Spleen (tissue), 11 donors: ENCODE measurements around the gene ZNF485. TPM values are rescaled to one million over a fixed set of nuclear protein-coding genes. Genes with fewer than 3 reads are reported as not detected.

ENCODE experiments used
- DNase-seq: peaks from one replicate; pipeline ENCODE4 v3.0.0-alpha.2; 2020
- H3K27ac ChIP-seq, 8 donors: fragments of 200-600 bp; sonication (generic) in 7 of 8; 1 replicate in 4 of 8; 2 replicates in 4 of 8; pipeline versions ENCODE4 v1.5.0 to v1.8.0; 2016 to 2021; ENCODE audit warnings: inconsistent platforms in 4 of 8, mild to moderate bottlenecking in 4 of 8, moderate library complexity in 1 of 8
- H3K27me3 ChIP-seq, 7 donors: fragments of 200-600 bp; sonication (generic) in 6 of 7; replicated peaks in 1 of 7; 1 replicate in 4 of 7; 2 replicates in 3 of 7; pipeline versions ENCODE4 v1.5.0 to v1.8.0; 2016 to 2021; ENCODE audit warnings: inconsistent platforms in 3 of 7, mild to moderate bottlenecking in 1 of 7
- H3K36me3 ChIP-seq, 6 donors: fragments of 200-600 bp; sonication (generic) in 5 of 6; 1 replicate in 4 of 6; 2 replicates in 2 of 6; pipeline versions ENCODE4 v1.5.0 to v1.8.0; 2016 to 2021; ENCODE audit warnings: inconsistent platforms in 2 of 6
- H3K4me1 ChIP-seq, 6 donors: fragments of 200-600 bp; sonication (generic) in 5 of 6; 1 replicate in 3 of 6; 2 replicates in 3 of 6; pipeline versions ENCODE4 v1.5.0 to v1.8.0; 2016 to 2021; ENCODE audit warnings: inconsistent platforms in 3 of 6
- H3K4me3 ChIP-seq, 8 donors: fragments of 200-600 bp; sonication (generic) in 7 of 8; 1 replicate in 4 of 8; 2 replicates in 4 of 8; pipeline versions ENCODE4 v1.5.0 to v1.8.0; 2016 to 2021; ENCODE audit warnings: inconsistent platforms in 4 of 8, mild to moderate bottlenecking in 4 of 8, moderate library complexity in 2 of 8
- H3K9me3 ChIP-seq, 8 donors: fragments of 200-600 bp; sonication (generic) in 7 of 8; 1 replicate in 4 of 8; 2 replicates in 4 of 8; pipeline versions ENCODE4 v1.5.0 to v1.8.0; 2016 to 2021; ENCODE audit warnings: inconsistent platforms in 4 of 8
- POLR2A ChIP-seq, 3 donors: fragments of 450-650 bp; IDR thresholded peaks; one replicate each; pipeline ENCODE4 v1.5.1; 2017; ENCODE audit warnings: antibody characterized with exemption in 3 of 3, mild to moderate bottlenecking in 1 of 3
- POLR2AphosphoS5 ChIP-seq, 3 donors: sonication (generic); formaldehyde crosslinking; IDR thresholded peaks; one replicate each; pipeline ENCODE4 v1.5.1; 2017; ENCODE audit warnings: antibody characterized with exemption in 3 of 3
- WGBS, 5 donors: extraction: QIAGEN DNeasy Blood & Tissue Kit in 3 of 5; methylation state at CpG; one replicate each; pipeline versions ENCODE4 v1.1.5 to v1.1.7; 2013 to 2018; 5-methylcytosine and 5-hydroxymethylcytosine counted together
- intact Hi-C: fragments of 100-400 bp; cut with DNase I; formaldehyde crosslinking; loops from one replicate; pipeline ENCODE4 v1.15.0; 2023; ENCODE audit warnings: low total_unique reads
- polyA plus RNA-seq, 3 donors: library from polyadenylated mRNA; stranded (reverse); fragments of 200-250 nt; gene quantifications; one replicate each; pipeline ENCODE4 v1.2.1, GENCODE V29; 2013
- total RNA-seq, 7 donors: library from RNA; depleted of rRNA in 3 of 7; stranded (reverse); fragments of >200 nt in 3 of 7; fragmentation: NEBNext Ultra II Directional in 4 of 7; extraction: Animal tissue kit (Norgen Biotek cat#: 25700) in 4 of 7; gene quantifications; one replicate each; pipeline versions ENCODE4 v1.1.0 to v1.2.1, GENCODE V29; 2016 to 2021
- TF ChIP-seq, protein P1 (sequence below), 11 experiments: fragments of 200-600 bp in 7 of 11; fragments of 450-650 bp in 4 of 11; sonication (generic) in 4 of 11; IDR thresholded peaks in 8 of 11; conservative IDR thresholded peaks in 3 of 11; 1 replicate in 7 of 11; 2 replicates in 4 of 11; pipeline versions ENCODE4 v1.4.0 to v1.8.0; 2016 to 2021; ENCODE audit warnings: antibody characterized with exemption in 11 of 11, inconsistent platforms in 4 of 11, mild to moderate bottlenecking in 1 of 11
- donor health status: healthy with polysubstance abuse.
- donor health status: DM: no; HTN: no; CAD: no; lungs with moderate emphysema.
- donor health status: DM: no; HTN: no; CAD: no.
- donor health status: Bipolar disorder and iron deficiency.
- donor health status: healthy.
- donor health status: DM: no; HTN: no; CAD: no.
- donor health status: DM: yes; HTN: yes; CAD: no.

Gene ZNF485
- total and polyA plus RNA-seq, 10 donors = 3.1 to 8.0 (median 4.8) TPM

DNA sequence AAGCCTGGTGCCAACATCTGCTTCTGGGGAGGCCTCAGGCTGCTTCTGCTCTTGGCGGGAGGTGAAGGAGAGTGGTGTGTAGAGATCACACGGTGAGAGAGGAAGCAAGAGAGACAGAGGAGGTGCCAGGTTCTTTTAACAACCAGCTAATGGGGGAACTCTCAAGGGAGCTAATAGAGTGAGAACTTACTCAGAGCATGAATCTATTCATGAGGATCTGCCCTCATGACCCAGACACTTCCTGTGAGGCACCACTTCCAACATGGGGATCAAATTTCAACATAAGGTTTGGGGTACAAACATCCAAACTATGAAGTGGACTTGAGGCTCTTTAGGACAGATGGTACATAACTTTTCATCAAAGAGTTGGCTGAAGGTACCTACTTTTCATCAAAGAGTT lies 47.5 kb downstream of the ZNF485 start:
- intact Hi-C loops = no loop called here
- DNase-seq = no peak
- Histone ChIP-seq H3K9me3 (no peaks in the 10 kb centered on the region), H3K36me3 (no peaks in the 10 kb centered on the region), H3K4me1 (peaks cover 0 to 11% (median 9%) of the 10 kb centered on the region in 6 donors), H3K27ac (no peak overlapping the region), H3K4me3 (no peak overlapping the region), H3K27me3 (peaks cover 0 to 6% (median 0%) of the 10 kb centered on the region in 7 donors)
- TF ChIP-seq, protein P1, sequence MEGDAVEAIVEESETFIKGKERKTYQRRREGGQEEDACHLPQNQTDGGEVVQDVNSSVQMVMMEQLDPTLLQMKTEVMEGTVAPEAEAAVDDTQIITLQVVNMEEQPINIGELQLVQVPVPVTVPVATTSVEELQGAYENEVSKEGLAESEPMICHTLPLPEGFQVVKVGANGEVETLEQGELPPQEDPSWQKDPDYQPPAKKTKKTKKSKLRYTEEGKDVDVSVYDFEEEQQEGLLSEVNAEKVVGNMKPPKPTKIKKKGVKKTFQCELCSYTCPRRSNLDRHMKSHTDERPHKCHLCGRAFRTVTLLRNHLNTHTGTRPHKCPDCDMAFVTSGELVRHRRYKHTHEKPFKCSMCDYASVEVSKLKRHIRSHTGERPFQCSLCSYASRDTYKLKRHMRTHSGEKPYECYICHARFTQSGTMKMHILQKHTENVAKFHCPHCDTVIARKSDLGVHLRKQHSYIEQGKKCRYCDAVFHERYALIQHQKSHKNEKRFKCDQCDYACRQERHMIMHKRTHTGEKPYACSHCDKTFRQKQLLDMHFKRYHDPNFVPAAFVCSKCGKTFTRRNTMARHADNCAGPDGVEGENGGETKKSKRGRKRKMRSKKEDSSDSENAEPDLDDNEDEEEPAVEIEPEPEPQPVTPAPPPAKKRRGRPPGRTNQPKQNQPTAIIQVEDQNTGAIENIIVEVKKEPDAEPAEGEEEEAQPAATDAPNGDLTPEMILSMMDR (IDR thresholded peaks at IDR 0.05 in 8 of 11, conservative IDR thresholded peaks at IDR 0.05 in 3 of 11) = no peak
- TF ChIP-seq POLR2A (IDR thresholded peaks at IDR 0.05) (no peak), POLR2AphosphoS5 (IDR thresholded peaks at IDR 0.05) (no peak)
- WGBS, 5 donors = 48 to 62% (median 56%) methylated on average over 2 of the region's 2 CpGs

DNA sequence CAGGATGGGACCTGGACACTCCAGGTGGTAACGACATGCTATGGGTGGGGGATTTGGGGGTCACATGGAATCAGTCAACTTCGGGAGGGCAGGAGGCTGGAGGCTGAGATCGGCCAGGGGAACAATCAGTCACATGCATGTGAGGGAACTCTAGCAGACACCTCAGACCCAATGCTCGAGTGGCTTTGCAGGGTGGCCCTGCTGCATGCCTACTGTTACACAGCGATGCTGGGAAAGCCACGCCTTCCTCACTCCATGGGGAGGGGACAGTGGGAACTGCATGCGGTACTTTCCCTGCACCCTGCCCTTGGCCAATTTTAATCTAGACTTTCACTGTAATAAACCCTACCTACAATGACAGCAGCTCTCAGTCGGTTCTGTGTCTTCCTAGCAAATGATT lies 49.1 kb downstream of the ZNF485 start:
- Histone ChIP-seq H3K4me3 (no peak overlapping the region), H3K4me1 (no peaks in the 10 kb centered on the region), H3K27ac (no peak overlapping the region), H3K36me3 (no peaks in the 10 kb centered on the region), H3K9me3 (no peaks in the 10 kb centered on the region), H3K27me3 (peaks cover 0 to 16% (median 0%) of the 10 kb centered on the region in 7 donors)
- 77 to 91% (median 85%) methylated on average over 7 to 8 of the region's 8 CpGs for WGBS, 5 donors
- no peak for DNase-seq
- intact Hi-C loops = no loop called here
- no peak for TF ChIP-seq POLR2AphosphoS5 (IDR thresholded peaks at IDR 0.05)
- TF ChIP-seq POLR2A (IDR thresholded peaks at IDR 0.05) = no peak
- TF ChIP-seq, protein P1 (IDR thresholded peaks at IDR 0.05 in 8 of 11, conservative IDR thresholded peaks at IDR 0.05 in 3 of 11) = no peak

DNA sequence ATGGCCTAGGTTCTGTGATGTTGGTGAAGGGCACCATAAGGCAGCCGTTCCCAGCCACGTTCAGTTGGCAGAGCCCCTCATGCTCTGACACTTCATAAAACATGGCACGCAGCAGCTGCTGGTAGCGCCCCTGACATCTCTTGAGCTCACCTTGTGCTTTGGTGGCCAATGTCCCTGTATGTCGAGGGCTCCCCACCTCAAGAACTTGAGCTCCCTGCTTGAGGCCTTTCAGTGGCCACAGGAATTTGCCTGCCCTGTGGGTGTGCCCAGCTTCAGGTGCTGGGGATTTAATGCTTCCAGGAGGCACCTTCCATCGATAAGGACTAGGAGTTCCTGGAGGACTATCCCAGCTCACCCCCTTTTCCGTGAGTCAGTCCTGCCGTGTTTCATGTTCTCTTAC lies 52.0 kb downstream of the ZNF485 start:
- H3K4me3 ChIP-seq = no peak overlapping the region
- 81 to 91% (median 87%) methylated on average over 6 to 8 of the region's 8 CpGs for WGBS, 5 donors
- H3K36me3 ChIP-seq = no peaks in the 10 kb centered on the region
- no peaks in the 10 kb centered on the region for H3K4me1 ChIP-seq
- DNase-seq = no peak
- H3K9me3 ChIP-seq = peaks cover 0 to 7% (median 0%) of the 10 kb centered on the region in 8 donors
- H3K27me3 ChIP-seq = peaks cover 0 to 16% (median 0%) of the 10 kb centered on the region in 7 donors
- intact Hi-C loops = no loop called here
- H3K27ac ChIP-seq = no peak overlapping the region
- no peak for TF ChIP-seq POLR2AphosphoS5 (IDR thresholded peaks at IDR 0.05)
- TF ChIP-seq POLR2A (IDR thresholded peaks at IDR 0.05) = no peak
- TF ChIP-seq, protein P1 (IDR thresholded peaks at IDR 0.05 in 8 of 11, conservative IDR thresholded peaks at IDR 0.05 in 3 of 11) = no peak

DNA sequence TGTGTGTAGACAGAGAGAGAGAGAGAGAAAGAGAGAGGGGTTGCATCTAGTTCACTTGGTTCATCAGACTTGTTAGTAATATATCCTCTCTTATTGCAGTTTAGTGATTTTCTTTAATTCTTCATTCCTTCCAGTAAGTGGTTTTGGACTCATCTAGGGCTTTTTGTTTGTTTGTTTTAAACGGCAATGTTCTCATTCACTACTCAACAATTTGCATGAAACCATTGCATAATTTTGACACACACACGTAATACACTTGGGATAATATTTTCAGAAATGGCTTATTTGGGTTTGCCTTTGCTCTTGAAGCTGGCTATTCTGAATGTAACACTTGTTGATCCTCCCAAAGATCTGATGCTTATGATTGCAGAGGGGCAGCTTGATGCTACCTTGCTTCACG lies 58.8 kb downstream of the ZNF485 start:
- Histone ChIP-seq H3K27me3 (peaks cover 0 to 43% (median 16%) of the 10 kb centered on the region in 7 donors), H3K9me3 (peaks cover 0 to 13% (median 2%) of the 10 kb centered on the region in 8 donors), H3K36me3 (no peaks in the 10 kb centered on the region), H3K4me3 (no peak overlapping the region), H3K4me1 (peaks cover 0 to 12% (median 10%) of the 10 kb centered on the region in 6 donors), H3K27ac (no peak overlapping the region)
- intact Hi-C loops = no loop called here
- WGBS, 5 donors = 52 to 69% (median 64%) methylated on average over 3 of the region's 3 CpGs
- TF ChIP-seq POLR2A (IDR thresholded peaks at IDR 0.05) (no peak), POLR2AphosphoS5 (IDR thresholded peaks at IDR 0.05) (no peak)
- TF ChIP-seq, protein P1 (IDR thresholded peaks at IDR 0.05 in 8 of 11, conservative IDR thresholded peaks at IDR 0.05 in 3 of 11) = no peak
- DNase-seq = no peak
